ENCODE results near the gene CLEC16A.

The CLEC16A gene

GRCh38 chr16:11183951-11184350 is 239.6 kb downstream of the CLEC16A start:
- DNase-seq = no peak

- DNase-seq = no peak
Measured at GRCh38 chr16:11187522-11188023, 243.2 kb downstream of the CLEC16A start.

DNA sequence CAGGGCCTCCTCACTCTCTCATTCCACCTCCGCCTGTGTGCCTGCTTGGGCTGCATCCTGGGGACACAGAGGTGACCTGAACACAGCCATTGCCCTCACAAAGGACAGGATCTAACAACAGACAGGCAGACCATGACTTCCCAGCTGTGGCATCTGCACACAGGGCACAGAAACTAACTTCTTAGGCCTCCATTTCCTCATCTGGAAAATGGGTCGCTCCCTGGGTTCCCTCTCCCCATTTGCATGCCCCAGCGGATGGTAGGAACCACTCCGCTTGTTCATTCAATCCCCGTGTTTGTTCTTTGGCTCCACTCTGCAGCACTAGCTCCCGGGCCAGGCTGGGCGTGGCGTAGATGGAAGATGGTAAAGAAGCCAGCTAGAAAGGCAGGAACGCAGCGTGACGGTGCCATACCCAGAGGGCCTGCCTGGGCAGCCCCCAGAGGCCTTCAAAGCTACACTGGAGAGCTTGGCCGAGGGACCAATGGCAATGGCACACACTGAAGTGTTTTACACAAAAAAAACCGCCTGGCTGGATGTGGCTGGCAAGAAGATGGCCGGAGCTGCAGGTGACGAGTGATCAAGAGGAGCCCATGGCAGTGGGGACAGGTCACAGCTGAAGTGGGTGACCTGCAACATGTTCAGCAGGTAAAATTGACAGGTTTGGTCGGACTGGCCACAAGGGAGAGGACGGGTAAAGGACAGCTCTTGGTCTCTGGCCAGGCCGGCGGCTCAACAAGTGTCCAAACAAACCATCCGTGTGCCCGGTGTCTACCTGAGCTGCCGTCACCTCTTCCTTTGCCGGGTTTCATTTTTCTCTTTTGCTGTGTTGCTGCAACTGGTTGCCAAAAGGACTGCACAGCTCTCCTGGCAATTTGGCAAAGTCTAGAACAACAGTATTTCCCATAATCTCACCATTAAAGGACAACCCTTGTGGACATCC is 244.7 kb downstream of the CLEC16A start:
- DNase-seq = peak; percentile 46

GRCh38 chr16:11190588-11191560 is 246.5 kb downstream of the CLEC16A start:
- DNase-seq = no peak

DNA sequence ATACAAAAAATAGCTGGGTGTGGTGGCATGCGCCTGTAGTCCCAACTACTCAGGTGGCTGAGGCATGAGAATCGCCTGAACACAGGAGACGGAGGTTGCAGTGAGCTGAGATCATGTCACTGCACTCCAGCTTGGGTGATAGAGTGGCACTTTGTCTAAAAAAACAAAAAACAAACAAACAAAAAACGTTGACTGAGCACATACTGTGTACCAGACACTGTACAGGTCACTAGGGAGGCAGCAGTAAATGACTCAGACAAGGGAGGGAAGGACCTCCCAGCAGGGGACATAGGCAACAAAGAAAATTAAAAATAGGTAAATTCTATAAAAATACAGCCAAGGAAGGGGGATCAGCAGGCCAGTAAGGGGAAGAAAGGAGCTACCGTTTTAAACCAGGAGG is 247.3 kb downstream of the CLEC16A start:
- DNase-seq = no peak

GRCh38 chr16:11193494-11193893 is 249.1 kb downstream of the CLEC16A start:
- DNase-seq = no peak

DNA sequence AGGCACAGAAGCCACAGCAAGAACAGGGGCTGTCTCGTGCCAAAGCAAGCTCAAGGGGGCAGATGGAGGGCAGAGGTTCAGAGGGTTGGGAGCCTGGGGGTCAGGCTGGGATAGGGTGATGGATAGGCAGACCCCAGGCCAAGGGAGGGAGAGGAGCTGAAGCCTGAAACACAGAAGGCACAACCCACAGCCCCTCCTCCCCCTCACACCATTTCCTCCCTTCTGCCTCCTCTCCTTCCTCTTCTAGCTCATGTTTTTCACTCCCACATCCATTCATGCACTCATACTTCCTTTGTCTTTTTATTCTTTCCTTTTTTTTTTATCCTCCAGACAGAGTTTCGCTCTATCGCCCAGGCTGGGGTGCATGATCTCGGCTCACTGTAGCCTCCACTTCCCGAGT is 250.5 kb downstream of the CLEC16A start:
- no peak for DNase-seq

GRCh38 chr16:11196286-11196828 is 252.0 kb downstream of the CLEC16A start:
- no peak for DNase-seq

- no peak for DNase-seq
Measured at GRCh38 chr16:11198375-11198774, 254.0 kb downstream of the CLEC16A start.

DNA sequence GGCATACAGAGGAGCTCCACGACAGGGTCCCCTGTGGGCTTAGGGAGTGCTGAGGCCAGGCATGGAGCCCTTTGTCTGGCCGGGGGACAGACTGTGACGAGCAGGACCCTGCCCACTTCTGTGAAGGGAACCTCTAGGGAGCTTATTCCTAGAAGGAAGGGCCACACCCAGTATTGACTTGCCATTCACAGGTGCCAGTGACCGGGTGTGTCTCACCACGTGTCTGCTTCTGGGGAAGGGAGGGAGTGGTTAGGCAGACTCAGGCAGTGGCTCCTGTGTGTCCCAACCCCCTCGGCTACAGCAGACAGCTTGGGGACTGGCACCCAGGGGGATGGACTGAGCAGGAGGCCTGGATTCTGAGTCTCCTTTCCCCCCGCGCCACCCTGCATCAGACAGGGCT is 254.5 kb downstream of the CLEC16A start:
- no peak for DNase-seq

GRCh38 chr16:11200592-11200991 is 256.2 kb downstream of the CLEC16A start:
- DNase-seq = no peak

- no peak for DNase-seq
Measured at GRCh38 chr16:11201498-11202259, 257.3 kb downstream of the CLEC16A start.

DNA sequence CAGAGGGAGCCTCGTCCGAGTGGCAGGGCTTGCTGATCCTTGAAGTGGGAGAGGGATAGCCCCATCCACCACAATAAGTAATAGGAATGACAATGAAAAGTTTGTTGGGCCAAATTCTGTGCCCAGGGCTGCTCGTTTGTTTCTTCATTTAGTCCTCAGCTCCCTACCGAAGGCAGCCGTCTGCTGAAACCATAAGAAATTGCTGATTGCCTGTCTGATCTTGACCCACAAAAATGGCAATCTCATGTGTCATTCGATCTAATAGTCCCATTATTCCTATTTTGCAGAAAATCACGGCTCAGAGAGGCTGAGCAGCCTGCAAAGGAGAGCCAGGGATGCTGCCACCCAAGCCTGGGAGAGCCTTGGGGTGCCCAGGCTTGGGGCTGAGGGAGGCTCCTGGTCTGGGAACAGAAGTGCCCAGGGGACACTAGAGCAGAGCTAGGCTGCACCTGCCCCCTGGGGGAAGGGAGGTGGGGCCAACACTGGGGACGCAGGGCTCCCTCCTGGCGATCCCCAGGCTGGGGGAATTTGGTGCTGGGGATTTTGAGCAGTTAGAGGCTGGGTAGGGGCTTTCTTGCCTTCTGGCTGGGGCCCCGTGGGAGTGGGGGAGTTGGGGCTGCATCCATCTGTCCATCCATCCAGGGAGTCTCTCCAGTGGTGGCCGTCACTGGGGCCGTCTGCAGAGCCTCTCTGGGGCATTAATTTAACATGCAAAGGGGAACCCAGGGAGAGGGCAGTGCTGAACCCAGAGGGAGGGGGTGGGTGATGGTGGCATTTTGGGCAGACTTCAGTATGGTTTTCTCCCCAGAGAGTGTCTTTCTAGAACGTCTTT is 258.1 kb downstream of the CLEC16A start:
- no peak for DNase-seq

DNA sequence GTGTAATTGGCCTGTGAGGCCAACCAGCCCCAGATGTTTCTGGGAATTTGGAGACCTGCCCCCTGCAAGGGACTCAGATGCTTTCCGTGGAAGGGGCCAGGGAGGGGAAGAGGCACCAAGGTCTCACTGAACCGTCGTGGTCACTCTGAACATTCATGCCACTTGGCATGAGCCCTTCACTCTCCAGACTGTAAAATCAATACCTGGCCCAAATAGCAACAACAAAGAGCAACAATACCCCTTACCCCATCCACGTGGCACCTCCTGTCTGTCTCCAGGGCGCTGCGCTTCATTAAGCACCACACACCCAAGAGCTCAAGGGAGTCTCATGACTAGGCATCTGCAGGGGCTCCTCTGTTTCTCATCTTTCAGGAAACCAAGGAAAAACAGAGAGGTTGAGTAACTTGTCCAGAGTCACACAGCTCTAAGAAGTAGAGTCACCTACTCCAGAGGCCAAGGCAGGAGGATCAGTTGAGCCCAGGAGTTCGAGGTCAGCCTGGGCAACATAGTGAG is 258.8 kb downstream of the CLEC16A start:
- peak; percentile 9 for DNase-seq

DNA sequence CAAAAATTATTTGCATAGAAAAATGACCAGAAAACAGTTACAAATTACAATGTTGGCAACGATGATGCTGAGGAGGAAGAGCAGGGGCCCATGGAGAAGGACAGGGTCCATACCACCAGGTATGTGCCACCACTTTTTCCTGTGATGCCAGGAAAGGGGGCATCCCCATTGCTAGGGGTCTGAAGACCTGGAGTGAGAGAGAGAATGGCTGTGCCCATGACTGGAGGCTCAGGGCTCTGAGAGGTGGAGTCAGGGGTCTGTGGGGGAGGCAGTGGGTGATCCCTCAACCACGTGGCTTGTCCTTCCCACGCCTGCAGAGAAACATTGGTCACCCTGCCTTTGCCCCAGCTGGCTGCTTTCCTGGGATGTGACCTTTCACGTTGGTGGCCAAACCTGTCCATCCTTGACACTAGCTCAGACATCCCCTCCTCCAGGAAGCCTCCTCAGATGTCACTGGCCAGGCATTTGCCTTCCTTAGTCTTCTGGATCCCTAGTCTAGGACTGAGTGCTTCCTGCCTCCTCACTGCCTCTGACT is 260.2 kb downstream of the CLEC16A start:
- DNase-seq = no peak

GRCh38 chr16:11205065-11205699 is 260.8 kb downstream of the CLEC16A start:
- DNase-seq = no peak

GRCh38 chr16:11205754-11206581 is 261.6 kb downstream of the CLEC16A start:
- DNase-seq = no peak

GRCh38 chr16:11207646-11208045 is 263.3 kb downstream of the CLEC16A start:
- no peak for DNase-seq

- DNase-seq = no peak
Measured at GRCh38 chr16:11208916-11209665, 264.7 kb downstream of the CLEC16A start.
